HepG2 (cell line): ENCODE data around the gene CHKA. TPM values are rescaled to one million over a fixed set of nuclear protein-coding genes. Genes with fewer than 3 reads are reported as not detected.
A peak's percentile ranks its signal among the peaks of the same experiment; 100 is the strongest.

ENCODE experiments used
- BCL6 ChIP-seq: IDR thresholded peaks from 2 replicates; pipeline ENCODE4 v1.6.1; 2016; ENCODE audit warnings: missing genetic modification reagents, missing compliant biosample characterization
- CSRNP2 ChIP-seq: sonication (generic); formaldehyde crosslinking; conservative IDR thresholded peaks from 2 replicates; pipeline ENCODE4 v1.8.0; 2022; ENCODE audit warnings: low read depth, missing genetic modification reagents
- ELF1 ChIP-seq: sonication (generic); formaldehyde crosslinking; IDR thresholded peaks from 2 replicates; pipeline ENCODE4 v1.4.0; 2020; ENCODE audit warnings: missing genetic modification reagents
- IKZF1 ChIP-seq: fragments of 450-650 bp; IDR thresholded peaks from 2 replicates; pipeline ENCODE4 v1.7.1; 2016
- MED1 ChIP-seq: sonication (generic); formaldehyde crosslinking; IDR thresholded peaks from 2 replicates; pipeline ENCODE4 v1.4.0; 2020; ENCODE audit warnings: missing genetic modification reagents
- SIX4 ChIP-seq: sonication (generic); formaldehyde crosslinking; IDR thresholded peaks from 2 replicates; pipeline ENCODE4 v1.4.0; 2020; ENCODE audit warnings: missing genetic modification reagents
- SP140L ChIP-seq: sonication (generic); formaldehyde crosslinking; IDR thresholded peaks from 2 replicates; pipeline ENCODE4 v1.4.0; 2020; ENCODE audit warnings: missing genetic modification reagents, borderline replicate concordance
- TAF1 ChIP-seq: sonication (generic); formaldehyde crosslinking; IDR thresholded peaks from 2 replicates; pipeline ENCODE4 v1.4.0; 2020; ENCODE audit warnings: missing genetic modification reagents
- TCF7L2 ChIP-seq: IDR thresholded peaks from 2 replicates; pipeline ENCODE4 v1.6.1; 2011; ENCODE audit warnings: mild to moderate bottlenecking, low read depth, low read length, moderate library complexity
- ZFAT ChIP-seq: sonication (generic); formaldehyde crosslinking; conservative IDR thresholded peaks from 2 replicates; pipeline ENCODE4 v1.8.1; 2023; ENCODE audit warnings: missing genetic modification reagents, inconsistent platforms
- ZFP90 ChIP-seq: sonication (generic); formaldehyde crosslinking; IDR thresholded peaks from 2 replicates; pipeline ENCODE4 v1.8.0; 2022; ENCODE audit warnings: missing genetic modification reagents, mild to moderate bottlenecking, inconsistent platforms, borderline replicate concordance
- ZMAT3 ChIP-seq: sonication (generic); formaldehyde crosslinking; conservative IDR thresholded peaks from 2 replicates; pipeline ENCODE4 v1.7.0; 2021; ENCODE audit warnings: missing genetic modification reagents
- ZNF260 ChIP-seq: sonication (generic); formaldehyde crosslinking; IDR thresholded peaks from 2 replicates; pipeline ENCODE4 v1.4.0; 2020; ENCODE audit warnings: missing genetic modification reagents, low read depth, mild to moderate bottlenecking, borderline replicate concordance
- ZNF263 ChIP-seq: sonication (generic); formaldehyde crosslinking; IDR thresholded peaks from 2 replicates; pipeline ENCODE4 v1.4.0; 2020; ENCODE audit warnings: missing genetic modification reagents
- ZNF326 ChIP-seq: sonication (generic); formaldehyde crosslinking; IDR thresholded peaks from 2 replicates; pipeline ENCODE4 v1.4.0; 2020; ENCODE audit warnings: missing genetic modification reagents, borderline replicate concordance
- ZNF770 ChIP-seq: sonication (generic); formaldehyde crosslinking; IDR thresholded peaks from 2 replicates; pipeline ENCODE4 v1.5.0; 2020; ENCODE audit warnings: mild to moderate bottlenecking, missing genetic modification reagents
- ZNF788 ChIP-seq: sonication (generic); formaldehyde crosslinking; IDR thresholded peaks from 2 replicates; pipeline ENCODE4 v1.5.0; 2020; ENCODE audit warnings: mild to moderate bottlenecking, missing genetic modification reagents, borderline replicate concordance
- ZNF883 ChIP-seq: sonication (generic); formaldehyde crosslinking; IDR thresholded peaks from 2 replicates; pipeline ENCODE4 v1.5.1; 2020; ENCODE audit warnings: mild to moderate bottlenecking, missing genetic modification reagents; ENCODE audit errors: not compliant biosample characterization
- polyA plus RNA-seq, 8 experiments: library from polyadenylated mRNA; depleted of rRNA in 3 of 8; stranded (reverse) in 7 of 8; unstranded in 1 of 8; fragments of >200 nt; fragmentation: Illumina TruSeq in 4 of 8; extraction: Trizol in 4 of 8; gene quantifications; 2 replicates each; pipeline versions ENCODE4 v1.2.1 to v1.2.3, GENCODE V29; 2011 to 2016; ENCODE audit warnings: low read depth in 4 of 8, missing spikeins in 1 of 8, mixed read lengths in 1 of 8; ENCODE audit not compliant: insufficient read depth in 1 of 8
- total RNA-seq, 5 experiments: library from RNA; depleted of rRNA; stranded (reverse); fragments of >200 nt; fragmentation: Illumina TruSeq; extraction: Trizol; gene quantifications; 2 replicates each; pipeline ENCODE4 v1.2.3, GENCODE V29; 2016; ENCODE audit warnings: low read depth in 1 of 5
- TF ChIP-seq, protein P1 (sequence below): sonication (generic); formaldehyde crosslinking; IDR thresholded peaks from 2 replicates; pipeline ENCODE4 v1.8.0; 2023; ENCODE audit warnings: mild to moderate bottlenecking, missing genetic modification reagents
- TF ChIP-seq, protein P2 (sequence below): sonication (generic); formaldehyde crosslinking; IDR thresholded peaks from 2 replicates; pipeline ENCODE4 v1.4.0; 2020; ENCODE audit warnings: mild to moderate bottlenecking, missing genetic modification reagents
- TF ChIP-seq, protein P3 (sequence below): conservative IDR thresholded peaks from 2 replicates; pipeline ENCODE4 v1.6.1; 2018; ENCODE audit warnings: missing genetic modification reagents

CHKA gene
- total and polyA plus RNA-seq, 2 of the 13 experiments (the other 11 are each of a cell fraction or from before 2014, with no cell fraction given), result 71.6 to 92.7 TPM

- TF ChIP-seq CSRNP2 (CRISPR knock-in tag), result no peak
- no peak for TF ChIP-seq ZNF326 (CRISPR knock-in tag)
- no peak for TF ChIP-seq IKZF1
- no peak for TF ChIP-seq SP140L
- TF ChIP-seq, protein P1, sequence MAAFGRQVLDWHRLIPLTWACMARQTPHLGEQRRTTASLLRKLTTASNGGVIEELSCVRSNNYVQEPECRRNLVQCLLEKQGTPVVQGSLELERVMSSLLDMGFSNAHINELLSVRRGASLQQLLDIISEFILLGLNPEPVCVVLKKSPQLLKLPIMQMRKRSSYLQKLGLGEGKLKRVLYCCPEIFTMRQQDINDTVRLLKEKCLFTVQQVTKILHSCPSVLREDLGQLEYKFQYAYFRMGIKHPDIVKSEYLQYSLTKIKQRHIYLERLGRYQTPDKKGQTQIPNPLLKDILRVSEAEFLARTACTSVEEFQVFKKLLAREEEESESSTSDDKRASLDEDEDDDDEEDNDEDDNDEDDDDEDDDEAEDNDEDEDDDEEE, result 0 out of 2 replicates have a peak, but pooled peaks have one; percentile 75
- TF ChIP-seq BCL6 (CRISPR knock-in tag), result peak; percentile 87
- TF ChIP-seq ZNF260, result no peak
- peak; percentile 58 for TF ChIP-seq ELF1 (CRISPR knock-in tag)
- TF ChIP-seq, protein P2, sequence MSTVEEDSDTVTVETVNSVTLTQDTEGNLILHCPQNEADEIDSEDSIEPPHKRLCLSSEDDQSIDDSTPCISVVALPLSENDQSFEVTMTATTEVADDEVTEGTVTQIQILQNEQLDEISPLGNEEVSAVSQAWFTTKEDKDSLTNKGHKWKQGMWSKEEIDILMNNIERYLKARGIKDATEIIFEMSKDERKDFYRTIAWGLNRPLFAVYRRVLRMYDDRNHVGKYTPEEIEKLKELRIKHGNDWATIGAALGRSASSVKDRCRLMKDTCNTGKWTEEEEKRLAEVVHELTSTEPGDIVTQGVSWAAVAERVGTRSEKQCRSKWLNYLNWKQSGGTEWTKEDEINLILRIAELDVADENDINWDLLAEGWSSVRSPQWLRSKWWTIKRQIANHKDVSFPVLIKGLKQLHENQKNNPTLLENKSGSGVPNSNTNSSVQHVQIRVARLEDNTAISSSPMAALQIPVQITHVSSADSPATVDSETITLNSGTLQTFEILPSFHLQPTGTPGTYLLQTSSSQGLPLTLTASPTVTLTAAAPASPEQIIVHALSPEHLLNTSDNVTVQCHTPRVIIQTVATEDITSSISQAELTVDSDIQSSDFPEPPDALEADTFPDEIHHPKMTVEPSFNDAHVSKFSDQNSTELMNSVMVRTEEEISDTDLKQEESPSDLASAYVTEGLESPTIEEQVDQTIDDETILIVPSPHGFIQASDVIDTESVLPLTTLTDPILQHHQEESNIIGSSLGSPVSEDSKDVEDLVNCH, result no peak
- TF ChIP-seq ZNF263, result no peak
- peak; percentile 80; the same call in 1 of the 2 replicates for TF ChIP-seq ZMAT3 (CRISPR knock-in tag)
- peak; percentile 93 for TF ChIP-seq MED1 (CRISPR knock-in tag)
- TF ChIP-seq ZNF788, result peak; percentile 91; the same call in 1 of the 2 replicates
- TF ChIP-seq ZFP90 (CRISPR knock-in tag), result no peak
- no peak for TF ChIP-seq ZFAT (CRISPR knock-in tag)
- TF ChIP-seq, protein P3, sequence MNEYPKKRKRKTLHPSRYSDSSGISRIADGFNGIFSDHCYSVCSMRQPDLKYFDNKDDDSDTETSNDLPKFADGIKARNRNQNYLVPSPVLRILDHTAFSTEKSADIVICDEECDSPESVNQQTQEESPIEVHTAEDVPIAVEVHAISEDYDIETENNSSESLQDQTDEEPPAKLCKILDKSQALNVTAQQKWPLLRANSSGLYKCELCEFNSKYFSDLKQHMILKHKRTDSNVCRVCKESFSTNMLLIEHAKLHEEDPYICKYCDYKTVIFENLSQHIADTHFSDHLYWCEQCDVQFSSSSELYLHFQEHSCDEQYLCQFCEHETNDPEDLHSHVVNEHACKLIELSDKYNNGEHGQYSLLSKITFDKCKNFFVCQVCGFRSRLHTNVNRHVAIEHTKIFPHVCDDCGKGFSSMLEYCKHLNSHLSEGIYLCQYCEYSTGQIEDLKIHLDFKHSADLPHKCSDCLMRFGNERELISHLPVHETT (CRISPR knock-in tag), result peak; percentile 39; the same call in 1 of the 2 replicates
- no peak for TF ChIP-seq ZNF883 (CRISPR knock-in tag)
- TF ChIP-seq ZNF770 (CRISPR knock-in tag), result peak; percentile 38; the same call in 1 of the 2 replicates
- no peak for TF ChIP-seq TCF7L2
- no peak for TF ChIP-seq TAF1 (CRISPR knock-in tag)
- peak; percentile 56; the same call in 1 of the 2 replicates for TF ChIP-seq SIX4 (CRISPR knock-in tag)
These were observed 24.1 kb upstream of the CHKA start (continued) for GRCh38 chr11:68145120-68145866.
